HepG2 (cell line): Measurements from ENCODE around the gene NDUFS6. TPM values are rescaled to one million over a fixed set of nuclear protein-coding genes. Genes with fewer than 3 reads are reported as not detected.

ENCODE experiments used
- ATAC-seq: fragments of 200-7000 bp; cut with Tn5 transposase; 3 replicates; pipeline ENCODE4 v1.9.1; 2020; ENCODE audit warnings: mild to moderate bottlenecking, moderate library complexity
- BruUV-seq: library from RNA; stranded (reverse); fragments of 400-500 nt; replicated peaks from 2 replicates; lab custom pipeline; 2021; lab: Mats Ljungman, UMichigan
- CTCF ChIA-PET: fragments of 300-600 bp; formaldehyde crosslinking; extraction: SDS; loops from one replicate; lab custom pipeline; 2021; ENCODE audit warnings: low total read pairs, inconsistent platforms, low intra/inter-chr PET ratio; lab: Yijun Ruan, JAX
- POLR2A ChIA-PET: fragments of 350-600 bp; sonication (Branson Sonifier 250); formaldehyde crosslinking; loops from one replicate; lab custom pipeline; 2020; ENCODE audit warnings: antibody characterized with exemption, inconsistent platforms; lab: Yijun Ruan, JAX
- DNase-seq: peaks from one replicate; pipeline ENCODE4 v3.0.0-alpha.2; 2015; ENCODE audit warnings: low spot score
- FAIRE-seq: peaks from 3 replicates; lab custom pipeline; 2011; peaks lifted over from hg19 to GRCh38; lab: Jason Lieb, UNC
- H2AFZ ChIP-seq: one replicate; pipeline ENCODE4 v1.6.1; 2011; ENCODE audit warnings: low read length, inconsistent platforms
- H3K27ac ChIP-seq: fragments of 300-600 bp; 3 replicates; pipeline ENCODE4 v1.8.0; 2011; ENCODE audit warnings: mixed run types, mild to moderate bottlenecking, mixed read lengths, low read length, inconsistent platforms; ENCODE audit not compliant: insufficient read depth; ENCODE audit errors: extremely low read length
- H3K27me3 ChIP-seq, 2 experiments: fragments of 200-600 bp in 1 of 2; 2 replicates in 1 of 2; 3 replicates in 1 of 2; pipeline versions ENCODE4 v1.6.0 to v1.8.0; 2011; ENCODE audit warnings: low read length in 2 of 2, mild to moderate bottlenecking in 2 of 2, moderate library complexity in 2 of 2, inconsistent platforms in 1 of 2; ENCODE audit not compliant: insufficient read depth in 2 of 2, control insufficient read depth in 1 of 2
- H3K36me3 ChIP-seq, 2 experiments: fragments of 200-600 bp in 1 of 2; replicated peaks in 1 of 2; 2 replicates in 1 of 2; 3 replicates in 1 of 2; pipeline versions ENCODE4 v1.5.1 to v1.8.0; 2011; ENCODE audit warnings: low read length in 2 of 2, inconsistent platforms in 1 of 2; ENCODE audit not compliant: insufficient read depth in 2 of 2, control insufficient read depth in 1 of 2
- H3K4me1 ChIP-seq: 2 replicates; pipeline ENCODE4 v1.5.1; 2012; ENCODE audit warnings: low read length, inconsistent platforms; ENCODE audit not compliant: insufficient read depth
- H3K4me2 ChIP-seq: 2 replicates; pipeline ENCODE4 v1.6.0; 2011; ENCODE audit warnings: low read depth, low read length, inconsistent platforms
- H3K4me3 ChIP-seq, 3 experiments: fragments of 200-600 bp in 1 of 3; sonication (generic), shearing (Covaris generic) in 1 of 3; replicated peaks in 1 of 3; 2 replicates each; pipeline ENCODE4 v1.5.1; 2011 to 2016; ENCODE audit warnings: low read length in 3 of 3, inconsistent platforms in 2 of 3, low read depth in 2 of 3, mild to moderate bottlenecking in 2 of 3, control low read depth in 1 of 3, mixed read lengths in 1 of 3; ENCODE audit not compliant: insufficient read depth in 1 of 3
- H3K79me2 ChIP-seq: one replicate; pipeline ENCODE4 v1.6.1; 2011; ENCODE audit warnings: low read length, inconsistent platforms; ENCODE audit not compliant: insufficient read depth
- H3K9ac ChIP-seq: 2 replicates; pipeline ENCODE4 v1.6.0; 2011; ENCODE audit warnings: mild to moderate bottlenecking, low read depth, low read length, inconsistent platforms; ENCODE audit not compliant: insufficient read depth
- H3K9me3 ChIP-seq: 2 replicates; pipeline ENCODE4 v1.5.1; 2012; ENCODE audit warnings: mild to moderate bottlenecking, low read length
- H4K20me1 ChIP-seq: 2 replicates; pipeline ENCODE4 v1.6.0; 2011; ENCODE audit warnings: inconsistent platforms, mild to moderate bottlenecking, low read length, moderate library complexity; ENCODE audit not compliant: insufficient read depth
- AKAP8 ChIP-seq: sonication (generic); formaldehyde crosslinking; IDR thresholded peaks from 2 replicates; pipeline ENCODE4 v1.5.1; 2020; ENCODE audit warnings: mild to moderate bottlenecking, missing genetic modification reagents
- ARNT2 ChIP-seq: sonication (generic); formaldehyde crosslinking; IDR thresholded peaks from 2 replicates; pipeline ENCODE4 v1.8.0; 2022; ENCODE audit warnings: mild to moderate bottlenecking, low read depth, missing genetic modification reagents, moderate library complexity
- ATAD3A ChIP-seq: sonication (generic); formaldehyde crosslinking; IDR thresholded peaks from 2 replicates; pipeline ENCODE4 v1.4.0; 2020; ENCODE audit warnings: missing genetic modification reagents
- CC2D1A ChIP-seq: sonication (generic); formaldehyde crosslinking; IDR thresholded peaks from 2 replicates; pipeline ENCODE4 v1.8.1; 2023; ENCODE audit warnings: mild to moderate bottlenecking, missing genetic modification reagents
- KAT2B ChIP-seq: fragments of 150-350 bp; IDR thresholded peaks from 2 replicates; pipeline ENCODE4 v1.6.1; 2014; ENCODE audit warnings: low read depth, low read length, borderline replicate concordance
- SOX6 ChIP-seq, 2 experiments: fragments of 450-650 bp in 1 of 2; sonication (generic) in 1 of 2; formaldehyde crosslinking in 1 of 2; IDR thresholded peaks; 2 replicates each; pipeline versions ENCODE4 v1.4.0 to v1.6.1; 2017 to 2020; ENCODE audit warnings: antibody characterized with exemption in 1 of 2, mild to moderate bottlenecking in 1 of 2, missing genetic modification reagents in 1 of 2
- ZNF296 ChIP-seq: sonication (generic); formaldehyde crosslinking; conservative IDR thresholded peaks from 2 replicates; pipeline ENCODE4 v1.5.0; 2020; ENCODE audit warnings: mild to moderate bottlenecking, missing genetic modification reagents
- ZNF33A ChIP-seq: sonication (generic); formaldehyde crosslinking; IDR thresholded peaks from 2 replicates; pipeline ENCODE4 v1.5.1; 2020; ENCODE audit warnings: missing genetic modification reagents, mild to moderate bottlenecking, moderate library complexity, borderline replicate concordance
- ZNF350 ChIP-seq: sonication (generic); formaldehyde crosslinking; IDR thresholded peaks from 2 replicates; pipeline ENCODE4 v1.4.0; 2020; ENCODE audit warnings: mild to moderate bottlenecking, low read depth, missing genetic modification reagents, borderline replicate concordance
- ZZZ3 ChIP-seq: sonication (generic); formaldehyde crosslinking; IDR thresholded peaks from 2 replicates; pipeline ENCODE4 v1.4.0; 2020; ENCODE audit warnings: missing genetic modification reagents, mild to moderate bottlenecking, borderline replicate concordance
- WGBS: methylation state at CpG from one replicate; pipeline ENCODE4 v1.1.6; 2017; ENCODE audit warnings: low lambda C conversion rate; 5-methylcytosine and 5-hydroxymethylcytosine counted together
- in situ Hi-C: cut with HindIII; loops from 2 replicates; pipeline ENCODE4 v1.10.0; 2017; ENCODE audit warnings: low pct_unique_long_range_greater_than_20kb; ENCODE audit not compliant: extremely low pct_ligation_motif_present
- intact Hi-C: fragments of 100-400 bp; cut with micrococcal nuclease; formaldehyde crosslinking; loops from one replicate; pipeline ENCODE4 v1.10.0; 2022; ENCODE audit not compliant: unreplicated experiment
- polyA plus RNA-seq, 8 experiments: library from polyadenylated mRNA; depleted of rRNA in 3 of 8; stranded (reverse) in 7 of 8; unstranded in 1 of 8; fragments of >200 nt; fragmentation: Illumina TruSeq in 4 of 8; extraction: Trizol in 4 of 8; gene quantifications; 2 replicates each; pipeline versions ENCODE4 v1.2.1 to v1.2.3, GENCODE V29; 2011 to 2016; ENCODE audit warnings: low read depth in 4 of 8, missing spikeins in 1 of 8, mixed read lengths in 1 of 8; ENCODE audit not compliant: insufficient read depth in 1 of 8
- total RNA-seq, 5 experiments: library from RNA; depleted of rRNA; stranded (reverse); fragments of >200 nt; fragmentation: Illumina TruSeq; extraction: Trizol; gene quantifications; 2 replicates each; pipeline ENCODE4 v1.2.3, GENCODE V29; 2016; ENCODE audit warnings: low read depth in 1 of 5

NDUFS6 gene
- total and polyA plus RNA-seq, 2 of the 13 experiments (the other 11 are each of a cell fraction or from before 2014, with no cell fraction given), result 23.7 to 50.4 TPM

GRCh38 chr5:1859099-1859498 lies 57.9 kb downstream of the NDUFS6 start (continued):
- TF ChIP-seq ZNF33A (no peak), SOX6 (IDR thresholded peaks at IDR 0.05) (no peak), SOX6 (CRISPR knock-in tag; IDR thresholded peaks at IDR 0.05) (no peak), ATAD3A (no peak), ZNF350 (CRISPR knock-in tag) (no peak)
- TF ChIP-seq, all 625 proteins: peak for 0

- no peak overlapping the region for H3K4me2 ChIP-seq
- no peak overlapping the region for H3K27ac ChIP-seq
- ChIA-PET CTCF (no interaction called here), POLR2A (no interaction called here)
- peaks cover 8 to 50% of the 10 kb centered on the region in 2 experiments; a peak in 4 of 5 replicates for H3K27me3 ChIP-seq
- no peak for TF ChIP-seq ARNT2 (CRISPR knock-in tag)
- TF ChIP-seq KAT2B, result peak; percentile 77; the same call in 1 of the 2 replicates
- no peak for TF ChIP-seq ZNF296
- TF ChIP-seq AKAP8 (CRISPR knock-in tag), result no peak
- TF ChIP-seq CC2D1A (CRISPR knock-in tag), result no peak
- no peak for TF ChIP-seq ZZZ3
- in situ Hi-C loops (no loop called here), intact Hi-C loops (no loop called here)
- no peaks in the 10 kb centered on the region for H3K36me3 ChIP-seq
- H4K20me1 ChIP-seq, result no peaks in the 10 kb centered on the region
- H3K4me3 ChIP-seq, result no peak overlapping the region
- 8% methylated on average over 6 of the region's 22 CpGs for WGBS
- ATAC-seq, result no peak
- no peak for FAIRE-seq
- no peaks in the 10 kb centered on the region for H3K9me3 ChIP-seq
- BruUV-seq, result no TSS peak
- no peak overlapping the region for H2AFZ ChIP-seq
- no peak overlapping the region for H3K9ac ChIP-seq
- DNase-seq, result no peak
- H3K4me1 ChIP-seq, result peaks cover 3% of the 10 kb centered on the region; the same call in 1 of the 2 replicates
- no peaks in the 10 kb centered on the region for H3K79me2 ChIP-seq
Observed at GRCh38 chr5:1860021-1860610, 58.9 kb downstream of the NDUFS6 start.
